Measurements from ENCODE around the gene HERC2. TPM values are rescaled to one million over a fixed set of nuclear protein-coding genes. Genes with fewer than 3 reads are reported as not detected.

The HERC2 gene
- total and polyA plus RNA-seq, 5 experiments from 2014 or later: 7.9 to 46.4 (median 11.3) TPM

DNA sequence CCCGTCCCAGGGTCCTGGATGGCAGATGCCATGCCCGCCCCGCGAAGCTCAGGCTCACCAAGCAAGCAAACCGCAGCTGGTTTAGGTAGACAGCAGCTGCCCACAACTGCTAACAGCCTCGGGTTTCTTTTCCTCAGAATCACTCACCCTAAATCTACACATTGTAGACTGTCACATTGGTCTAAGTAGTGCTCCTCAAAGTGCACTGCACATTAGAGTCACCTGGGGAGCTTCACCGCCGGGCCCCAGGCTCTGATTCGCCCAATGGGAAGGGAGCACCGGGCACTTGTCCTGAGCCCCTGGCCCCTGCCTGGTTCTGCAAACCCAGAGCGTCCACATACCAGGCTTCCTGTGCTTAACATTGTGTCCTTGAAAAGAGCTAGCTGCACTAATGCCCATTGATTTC is 223.6 kb downstream of the HERC2 start:
- ATAC-seq: no peak

DNA sequence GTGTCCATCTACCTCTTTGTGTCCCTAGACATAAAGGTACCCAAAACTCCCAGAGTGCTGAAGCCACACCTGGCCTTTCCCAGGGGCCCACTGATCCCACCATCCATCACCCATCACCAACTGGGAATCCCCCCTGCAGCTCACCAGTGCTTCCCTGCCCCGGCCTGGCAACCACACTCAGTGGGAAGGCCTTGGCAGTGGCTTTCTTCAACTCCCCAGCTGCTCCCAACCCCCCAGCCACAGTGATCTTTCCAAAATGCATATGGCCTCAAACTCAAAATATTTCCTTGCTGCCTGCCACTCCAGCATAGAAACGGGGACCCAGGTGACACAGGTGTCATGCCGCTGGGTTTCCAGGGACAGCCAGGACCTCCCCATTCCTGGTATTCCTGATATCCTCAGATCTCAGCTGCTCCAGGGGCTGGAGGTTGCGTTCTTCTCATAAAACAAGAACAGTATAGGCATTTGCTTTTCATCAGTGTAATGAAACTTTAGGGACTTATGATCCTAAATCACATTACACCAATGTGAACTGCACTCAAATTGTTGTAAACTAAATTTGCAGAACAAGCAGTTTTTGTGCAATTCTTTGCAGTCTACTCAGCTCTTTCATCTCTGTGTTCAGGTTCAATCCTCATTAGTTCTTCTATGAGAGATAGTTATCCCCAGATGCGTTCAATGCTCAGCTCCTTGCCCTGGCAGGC is 224.2 kb downstream of the HERC2 start:
- no peak for DNase-seq
- H3K27ac Mint-ChIP-seq: peak overlapping the region in 1 of 10 donors; percentile 53
- no peak for ATAC-seq

More for the DNA sequence above, 223.6 kb downstream of the HERC2 start:
- Mint-ChIP-seq H3K4me3 (peak overlapping the region in 8 of 10 donors; percentile 46 to 85 (median 78)), H3K27me3 (peaks cover 34 to 77% (median 50%) of the 10 kb centered on the region in 5 donors), H3K36me3 (peaks cover 0 to 17% (median 0%) of the 10 kb centered on the region in 3 donors), H3K27ac (no peak overlapping the region), H3K4me1 (peaks cover 26 to 42% (median 33%) of the 10 kb centered on the region in 4 donors), H3K9me3 (peaks cover 0 to 7% (median 0%) of the 10 kb centered on the region in 9 donors)
- POLR2A ChIA-PET: no interaction called here
- no peak for DNase-seq

DNA sequence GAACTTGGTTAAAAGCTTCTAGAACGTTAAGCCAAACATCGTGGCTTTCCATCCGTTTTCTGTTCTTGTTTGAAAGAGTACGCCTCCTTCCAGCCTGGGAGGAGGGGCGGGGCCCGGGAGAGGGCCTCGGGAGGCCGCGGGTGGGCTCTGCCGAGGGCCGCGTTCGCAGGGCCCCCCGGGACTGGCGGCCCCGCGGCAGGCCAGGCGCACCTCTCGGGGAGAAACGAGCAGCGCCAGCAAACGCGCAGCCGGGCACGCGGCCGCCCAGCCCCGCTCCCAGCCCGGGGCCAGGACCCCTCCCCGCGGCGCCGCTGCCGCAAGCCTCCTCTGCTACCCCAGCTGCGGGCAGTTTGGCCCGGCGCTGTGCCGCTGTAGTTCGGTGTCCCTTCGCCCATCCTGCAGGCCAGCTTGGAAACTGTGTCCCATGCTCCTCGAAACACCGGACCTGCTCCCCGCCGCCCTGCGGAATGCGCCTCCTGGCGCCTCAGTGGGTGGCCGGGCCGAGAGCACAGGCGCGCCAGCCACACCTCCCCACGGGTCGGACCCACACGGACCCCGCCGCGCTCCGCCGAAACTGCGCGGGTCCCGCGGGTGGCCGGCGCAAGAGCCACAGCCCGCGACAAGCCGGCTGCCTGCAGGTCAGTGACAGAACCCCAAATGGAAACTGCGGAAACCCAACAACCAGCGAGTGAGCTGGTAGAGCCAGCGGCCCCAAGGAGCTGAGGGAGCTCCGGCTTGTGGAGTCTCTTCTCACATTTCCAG is 225.1 kb downstream of the HERC2 start:
- POLR2A ChIA-PET: no interaction called here
- Mint-ChIP-seq H3K4me1 (peaks cover 26 to 44% (median 33%) of the 10 kb centered on the region in 4 donors), H3K27ac (no peak overlapping the region)

More for the DNA sequence above, 224.2 kb downstream of the HERC2 start:
- POLR2A ChIA-PET: no interaction called here
- Mint-ChIP-seq H3K4me1 (peaks cover 26 to 44% (median 33%) of the 10 kb centered on the region in 4 donors), H3K4me3 (peak overlapping the region; percentile 57 to 85 (median 78)), H3K36me3 (peaks cover 0 to 14% (median 0%) of the 10 kb centered on the region in 3 donors), H3K27me3 (peaks cover 33 to 77% (median 50%) of the 10 kb centered on the region in 5 donors), H3K9me3 (peaks cover 0 to 7% (median 0%) of the 10 kb centered on the region in 9 donors)

DNA sequence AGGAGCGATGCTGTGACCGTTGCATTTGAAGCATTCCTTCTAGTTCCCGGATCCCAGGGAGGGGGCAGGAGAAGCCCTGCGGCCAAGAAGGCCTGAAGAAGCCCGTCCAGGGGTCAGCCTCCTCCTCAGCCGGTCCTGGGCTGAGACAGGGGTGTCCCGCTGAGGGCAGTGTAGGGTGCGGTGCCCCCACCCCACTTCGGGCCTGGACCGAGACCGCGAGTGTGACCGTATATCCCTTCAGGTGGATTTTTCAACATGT is 225.6 kb downstream of the HERC2 start:
- peaks cover 0 to 14% (median 6%) of the 10 kb centered on the region in 9 donors for H3K9me3 Mint-ChIP-seq
- peak in 1 of 2 donors; percentile 1 for ATAC-seq

More for the DNA sequence above, 225.1 kb downstream of the HERC2 start:
- Mint-ChIP-seq H3K27me3 (peaks cover 36 to 80% (median 59%) of the 10 kb centered on the region in 5 donors), H3K9me3 (peaks cover 0 to 9% (median 2%) of the 10 kb centered on the region in 9 donors), H3K4me3 (peak overlapping the region; percentile 76 to 92 (median 90)), H3K36me3 (peaks cover 0 to 14% (median 0%) of the 10 kb centered on the region in 3 donors)
- peak in 1 of 10 donors; percentile 12 for DNase-seq
- no peak for ATAC-seq

GRCh38 chr15:28094732-28095521 is 227.1 kb downstream of the HERC2 start:
- ATAC-seq (peak; percentile 13 to 34), DNase-seq (peak in 2 of 10 donors; percentile 26 to 34)
- peak overlapping the region; percentile 76 to 92 (median 90) for H3K4me3 Mint-ChIP-seq
- H3K36me3 Mint-ChIP-seq: peaks cover 0 to 18% (median 11%) of the 10 kb centered on the region in 3 donors
- POLR2A ChIA-PET: no interaction called here
- H3K27me3 Mint-ChIP-seq: peaks cover 43 to 79% (median 67%) of the 10 kb centered on the region in 5 donors
- peaks cover 11 to 28% (median 15%) of the 10 kb centered on the region in 9 donors for H3K9me3 Mint-ChIP-seq
- peak overlapping the region in 5 of 10 donors; percentile 6 to 91 (median 63) for H3K27ac Mint-ChIP-seq
- peaks cover 21 to 41% (median 31%) of the 10 kb centered on the region in 4 donors for H3K4me1 Mint-ChIP-seq

More for the DNA sequence above, 225.6 kb downstream of the HERC2 start:
- Mint-ChIP-seq H3K36me3 (peaks cover 0 to 14% (median 1%) of the 10 kb centered on the region in 3 donors), H3K27ac (peak overlapping the region in 4 of 10 donors; percentile 24 to 91 (median 66)), H3K27me3 (peaks cover 38 to 80% (median 64%) of the 10 kb centered on the region in 5 donors), H3K4me3 (peak overlapping the region; percentile 76 to 92 (median 90)), H3K4me1 (peaks cover 26 to 44% (median 33%) of the 10 kb centered on the region in 4 donors)
- no peak for DNase-seq
- POLR2A ChIA-PET: no interaction called here

DNA sequence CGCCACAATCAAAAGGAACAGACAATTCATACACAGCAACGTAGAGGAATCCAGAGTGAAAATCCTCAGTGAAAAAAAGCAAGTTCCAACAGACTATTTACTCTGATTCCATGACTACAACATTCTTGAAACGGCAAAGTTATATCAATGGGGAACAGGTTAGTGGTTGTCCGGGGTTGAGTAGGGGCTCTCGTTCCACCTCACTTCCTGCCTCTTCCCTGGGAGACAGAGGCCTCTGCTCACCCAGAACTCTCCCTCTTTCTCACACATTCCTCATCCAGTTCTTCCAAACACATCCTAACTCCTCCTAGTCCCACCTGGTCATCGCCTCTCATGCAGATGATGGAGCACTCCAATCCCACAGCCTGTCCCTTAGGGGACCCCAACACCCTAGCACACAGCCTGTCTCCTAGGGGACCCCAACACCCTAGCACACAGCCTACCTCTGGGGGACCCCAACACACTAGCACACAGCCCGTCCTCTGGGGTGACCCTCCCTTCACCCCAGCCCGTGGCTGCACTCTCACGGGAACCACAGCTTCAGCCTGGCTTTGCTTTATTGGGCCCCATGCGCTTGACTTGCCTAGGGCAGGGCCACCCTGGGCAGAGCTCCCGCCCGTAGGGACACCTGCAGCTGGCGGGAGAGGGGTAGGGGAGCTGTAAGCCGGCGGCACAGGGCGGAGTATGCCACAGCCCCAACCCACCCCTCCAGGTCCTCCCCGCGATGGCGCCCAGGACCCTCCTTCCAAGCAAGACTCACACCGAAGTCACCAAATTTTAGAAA is 228.0 kb downstream of the HERC2 start:
- Mint-ChIP-seq H3K4me1 (peaks cover 17 to 35% (median 25%) of the 10 kb centered on the region in 4 donors), H3K9me3 (peaks cover 14 to 38% (median 22%) of the 10 kb centered on the region in 9 donors), H3K27ac (peak overlapping the region in 1 of 10 donors; percentile 13), H3K27me3 (peaks cover 42 to 78% (median 68%) of the 10 kb centered on the region in 5 donors), H3K36me3 (peaks cover 0 to 22% (median 11%) of the 10 kb centered on the region in 3 donors), H3K4me3 (peak overlapping the region in 9 of 10 donors; percentile 41 to 77 (median 65))
- no peak for DNase-seq
- no peak for ATAC-seq
- POLR2A ChIA-PET: no interaction called here

DNA sequence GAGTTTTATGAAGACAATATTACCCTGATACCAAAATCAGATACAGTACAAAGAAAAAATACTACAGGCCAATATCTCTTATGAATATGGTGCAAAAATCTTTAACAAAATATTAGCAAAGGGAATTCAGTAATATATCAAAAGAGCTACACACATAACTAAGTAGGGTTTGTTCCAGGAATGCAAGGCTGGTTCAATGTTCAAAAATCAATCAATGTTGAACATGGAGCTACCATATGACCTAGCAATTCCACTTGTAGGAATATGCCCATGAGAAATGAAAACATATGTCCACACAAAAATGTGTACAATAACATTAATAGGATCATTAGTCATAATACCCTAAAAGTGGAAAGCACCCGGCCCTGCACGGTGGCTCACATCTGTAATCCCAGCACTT is 230.7 kb downstream of the HERC2 start:
- POLR2A ChIA-PET: no interaction called here
- H3K36me3 Mint-ChIP-seq: peaks cover 6 to 31% (median 18%) of the 10 kb centered on the region in 3 donors
- no peak overlapping the region for H3K4me3 Mint-ChIP-seq
- H3K27ac Mint-ChIP-seq: peak overlapping the region in 1 of 10 donors; percentile 9
- H3K27me3 Mint-ChIP-seq: peaks cover 36 to 79% (median 62%) of the 10 kb centered on the region in 5 donors
- peaks cover 16 to 49% (median 26%) of the 10 kb centered on the region in 9 donors for H3K9me3 Mint-ChIP-seq
- H3K4me1 Mint-ChIP-seq: peaks cover 6 to 24% (median 14%) of the 10 kb centered on the region in 4 donors
- DNase-seq (no peak), ATAC-seq (no peak)

DNA sequence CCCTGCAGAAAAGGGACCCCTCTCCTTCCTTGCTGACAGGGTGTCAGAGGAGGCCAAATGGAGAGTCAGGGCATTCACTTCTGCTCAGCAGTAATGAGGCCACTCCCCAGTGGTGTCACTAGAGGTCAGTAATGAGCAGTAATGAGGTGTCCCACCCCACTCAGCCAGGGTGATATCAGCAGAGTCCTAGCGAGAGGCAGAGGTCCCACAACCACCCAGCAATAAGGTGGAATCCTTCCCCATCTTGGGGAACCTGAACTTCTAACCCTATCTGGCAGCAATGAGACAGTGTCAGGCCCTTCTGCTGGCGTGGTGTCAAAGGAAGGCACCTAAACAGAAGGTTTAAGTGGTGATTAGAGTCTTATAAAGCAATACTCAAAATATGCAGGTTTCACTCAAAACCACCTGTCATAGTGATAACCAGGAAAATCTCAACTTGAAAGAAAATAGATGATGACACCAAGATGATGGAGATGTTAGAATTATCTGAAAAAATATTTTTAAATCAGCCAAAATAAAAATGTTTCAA is 235.7 kb downstream of the HERC2 start:
- Mint-ChIP-seq H3K4me3 (no peak overlapping the region), H3K27ac (peak overlapping the region in 2 of 10 donors; percentile 4 to 31), H3K27me3 (peaks cover 18 to 65% (median 41%) of the 10 kb centered on the region in 5 donors), H3K36me3 (peaks cover 6 to 26% (median 16%) of the 10 kb centered on the region in 3 donors), H3K9me3 (peaks cover 15 to 35% (median 25%) of the 10 kb centered on the region in 9 donors), H3K4me1 (peaks cover 0 to 4% (median 3%) of the 10 kb centered on the region in 4 donors)
- ATAC-seq (peak; percentile 99), DNase-seq (peak in 6 of 10 donors; percentile 43 to 65 (median 49))
- POLR2A ChIA-PET: no interaction called here

GRCh38 chr15:28085489-28086174 is 236.3 kb downstream of the HERC2 start:
- Mint-ChIP-seq H3K27me3 (peaks cover 16 to 58% (median 37%) of the 10 kb centered on the region in 5 donors), H3K9me3 (peaks cover 12 to 30% (median 21%) of the 10 kb centered on the region in 9 donors), H3K4me3 (no peak overlapping the region), H3K27ac (no peak overlapping the region), H3K36me3 (peaks cover 6 to 24% (median 12%) of the 10 kb centered on the region in 3 donors), H3K4me1 (peaks cover 0 to 4% (median 3%) of the 10 kb centered on the region in 4 donors)
- POLR2A ChIA-PET: no interaction called here
- no peak for ATAC-seq
- no peak for DNase-seq

DNA sequence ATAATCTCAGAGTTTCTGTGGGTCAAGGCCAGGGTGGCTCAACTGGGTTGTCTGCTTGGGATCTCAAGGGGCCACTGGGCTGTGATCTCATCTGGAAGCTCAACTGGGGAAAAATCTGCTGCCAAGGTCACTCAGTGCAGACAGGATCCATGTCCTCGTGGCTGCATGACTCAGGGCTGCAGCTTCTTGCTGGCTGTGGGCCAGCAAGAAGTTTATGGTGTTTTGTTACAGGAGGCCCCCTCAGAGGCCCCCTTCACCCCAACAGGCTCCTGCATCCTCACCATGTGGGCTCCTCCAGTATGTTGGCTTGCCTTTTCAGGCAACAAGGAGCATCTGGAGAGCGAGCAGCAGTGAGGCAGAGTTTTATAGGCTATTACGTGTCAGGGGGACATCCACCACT is 237.4 kb downstream of the HERC2 start:
- DNase-seq (no peak), ATAC-seq (no peak)
- Mint-ChIP-seq H3K27me3 (peaks cover 12 to 57% (median 35%) of the 10 kb centered on the region in 5 donors), H3K9me3 (peaks cover 2 to 20% (median 13%) of the 10 kb centered on the region in 9 donors), H3K27ac (no peak overlapping the region), H3K4me3 (no peak overlapping the region), H3K36me3 (peaks cover 6 to 13% (median 7%) of the 10 kb centered on the region in 3 donors), H3K4me1 (peaks cover 0 to 4% (median 3%) of the 10 kb centered on the region in 4 donors)
- POLR2A ChIA-PET: no interaction called here

Data from naive thymus-derived CD8-positive, alpha-beta T cell (primary cell).